Measurements from ENCODE around the gene TTLL11. TPM values are rescaled to one million over a fixed set of nuclear protein-coding genes. Genes with fewer than 3 reads are reported as not detected.

Gene TTLL11
- total and polyA plus RNA-seq, 2 experiments from 2014 or later: 4.7 to 6.7 TPM

DNA sequence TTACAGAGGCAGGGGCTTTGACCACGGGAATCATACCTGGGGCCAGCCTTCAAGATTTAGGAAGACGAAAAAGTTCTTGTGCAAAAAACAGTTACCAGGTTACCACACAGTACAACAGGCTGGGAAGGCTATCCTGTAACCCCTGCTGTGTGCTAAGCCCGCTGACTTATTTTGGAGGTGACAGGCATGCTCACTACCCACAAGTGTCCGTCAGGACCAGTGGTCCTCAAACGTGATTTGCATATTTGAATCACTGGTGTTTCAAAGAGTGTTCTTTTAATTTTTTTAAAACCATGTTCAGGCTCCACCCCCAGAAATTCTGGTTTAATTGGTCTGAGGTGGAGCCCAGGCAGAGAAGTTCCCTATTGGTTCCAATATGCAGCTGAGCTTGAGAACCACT, 146.6 kb downstream of the TTLL11 start:
- no peaks in the 10 kb centered on the region for H3K27me3 ChIP-seq
- H3K27ac ChIP-seq: no peak overlapping the region
- no peaks in the 10 kb centered on the region for H3K4me1 ChIP-seq (ENCODE audit: low read depth)
- DNase-seq (ENCODE audit: low read depth in 1 of 2, low spot score in 1 of 2): no peak
- H3K4me3 ChIP-seq: no peak overlapping the region
- no peaks in the 10 kb centered on the region for H3K36me3 ChIP-seq
- TF ChIP-seq, protein P1, sequence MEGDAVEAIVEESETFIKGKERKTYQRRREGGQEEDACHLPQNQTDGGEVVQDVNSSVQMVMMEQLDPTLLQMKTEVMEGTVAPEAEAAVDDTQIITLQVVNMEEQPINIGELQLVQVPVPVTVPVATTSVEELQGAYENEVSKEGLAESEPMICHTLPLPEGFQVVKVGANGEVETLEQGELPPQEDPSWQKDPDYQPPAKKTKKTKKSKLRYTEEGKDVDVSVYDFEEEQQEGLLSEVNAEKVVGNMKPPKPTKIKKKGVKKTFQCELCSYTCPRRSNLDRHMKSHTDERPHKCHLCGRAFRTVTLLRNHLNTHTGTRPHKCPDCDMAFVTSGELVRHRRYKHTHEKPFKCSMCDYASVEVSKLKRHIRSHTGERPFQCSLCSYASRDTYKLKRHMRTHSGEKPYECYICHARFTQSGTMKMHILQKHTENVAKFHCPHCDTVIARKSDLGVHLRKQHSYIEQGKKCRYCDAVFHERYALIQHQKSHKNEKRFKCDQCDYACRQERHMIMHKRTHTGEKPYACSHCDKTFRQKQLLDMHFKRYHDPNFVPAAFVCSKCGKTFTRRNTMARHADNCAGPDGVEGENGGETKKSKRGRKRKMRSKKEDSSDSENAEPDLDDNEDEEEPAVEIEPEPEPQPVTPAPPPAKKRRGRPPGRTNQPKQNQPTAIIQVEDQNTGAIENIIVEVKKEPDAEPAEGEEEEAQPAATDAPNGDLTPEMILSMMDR (IDR thresholded peaks at IDR 0.05; ENCODE audit: low read depth, low read length): no peak
- no peaks in the 10 kb centered on the region for H3K9me3 ChIP-seq (ENCODE audit: low read depth)

- Histone ChIP-seq H3K27ac (no peak overlapping the region), H3K4me3 (no peak overlapping the region), H3K36me3 (no peaks in the 10 kb centered on the region), H3K9me3 (ENCODE audit: low read depth) (no peaks in the 10 kb centered on the region), H3K4me1 (ENCODE audit: low read depth) (no peaks in the 10 kb centered on the region), H3K27me3 (peaks cover 5% of the 10 kb centered on the region)
- no peak for DNase-seq (ENCODE audit: low read depth in 1 of 2, low spot score in 1 of 2)
- TF ChIP-seq, protein P1 (IDR thresholded peaks at IDR 0.05; ENCODE audit: low read depth, low read length): no peak
Measured at GRCh38 chr9:121945849-121946248, 147.3 kb downstream of the TTLL11 start.

- Histone ChIP-seq H3K27ac (no peak overlapping the region), H3K4me1 (ENCODE audit: low read depth) (no peaks in the 10 kb centered on the region), H3K9me3 (ENCODE audit: low read depth) (no peaks in the 10 kb centered on the region), H3K27me3 (peaks cover 5% of the 10 kb centered on the region), H3K4me3 (no peak overlapping the region), H3K36me3 (no peaks in the 10 kb centered on the region)
- TF ChIP-seq, protein P1 (IDR thresholded peaks at IDR 0.05; ENCODE audit: low read depth, low read length): no peak
- DNase-seq (ENCODE audit: low read depth in 1 of 2, low spot score in 1 of 2): no peak
Measured at GRCh38 chr9:121945281-121945680, 147.8 kb downstream of the TTLL11 start.

GRCh38 chr9:121944711-121945191, 148.4 kb downstream of the TTLL11 start:
- no peaks in the 10 kb centered on the region for H3K9me3 ChIP-seq (ENCODE audit: low read depth)
- peaks cover 8% of the 10 kb centered on the region for H3K27me3 ChIP-seq
- H3K36me3 ChIP-seq: no peaks in the 10 kb centered on the region
- no peak for DNase-seq (ENCODE audit: low read depth in 1 of 2, low spot score in 1 of 2)
- no peak overlapping the region for H3K4me3 ChIP-seq
- no peaks in the 10 kb centered on the region for H3K4me1 ChIP-seq (ENCODE audit: low read depth)
- TF ChIP-seq, protein P1 (IDR thresholded peaks at IDR 0.05; ENCODE audit: low read depth, low read length): no peak
- no peak overlapping the region for H3K27ac ChIP-seq

- Histone ChIP-seq H3K4me3 (no peak overlapping the region), H3K4me1 (ENCODE audit: low read depth) (no peaks in the 10 kb centered on the region), H3K9me3 (ENCODE audit: low read depth) (no peaks in the 10 kb centered on the region), H3K27ac (no peak overlapping the region), H3K27me3 (peaks cover 9% of the 10 kb centered on the region), H3K36me3 (no peaks in the 10 kb centered on the region)
- no peak for DNase-seq (ENCODE audit: low read depth in 1 of 2, low spot score in 1 of 2)
- TF ChIP-seq, protein P1 (IDR thresholded peaks at IDR 0.05; ENCODE audit: low read depth, low read length): no peak
Measured at GRCh38 chr9:121943463-121943862, 149.6 kb downstream of the TTLL11 start.

All from cardiac muscle cell (in vitro differentiated cells and primary cell).